ENCODE results near the gene FBN1.

FBN1 gene

GRCh38 chr15:48652510-48653076 lies 7.1 kb upstream of the FBN1 start:
- no peak for DNase-seq (ENCODE audit: low read depth in 2 of 2)

- DNase-seq (ENCODE audit: low read depth in 2 of 2): no peak
These were observed 5.4 kb upstream of the FBN1 start for GRCh38 chr15:48650931-48651330.

GRCh38 chr15:48647962-48648361 lies 2.5 kb upstream of the FBN1 start:
- no peak for DNase-seq (ENCODE audit: low read depth in 2 of 2)

GRCh38 chr15:48646331-48646730 lies 822 bp upstream of the FBN1 start:
- DNase-seq (ENCODE audit: low read depth in 2 of 2): no peak

GRCh38 chr15:48644827-48645557 lies 517 bp downstream of the FBN1 start:
- DNase-seq (ENCODE audit: low read depth in 2 of 2): no peak

GRCh38 chr15:48644467-48644826 lies 1.1 kb downstream of the FBN1 start:
- DNase-seq (ENCODE audit: low read depth in 2 of 2): no peak

GRCh38 chr15:48643776-48644466 lies 1.6 kb downstream of the FBN1 start:
- no peak for DNase-seq (ENCODE audit: low read depth in 2 of 2)

GRCh38 chr15:48643206-48643605 lies 2.3 kb downstream of the FBN1 start:
- DNase-seq (ENCODE audit: low read depth in 2 of 2): no peak

- no peak for DNase-seq (ENCODE audit: low read depth in 2 of 2)
These were observed 2.7 kb downstream of the FBN1 start for GRCh38 chr15:48642795-48643194.

- no peak for DNase-seq (ENCODE audit: low read depth in 2 of 2)
These were observed 4.1 kb downstream of the FBN1 start for GRCh38 chr15:48641416-48641815.

- DNase-seq (ENCODE audit: low read depth in 2 of 2): no peak
These were observed 6.5 kb downstream of the FBN1 start for GRCh38 chr15:48638963-48639362.

GRCh38 chr15:48637639-48638038 lies 7.9 kb downstream of the FBN1 start:
- no peak for DNase-seq (ENCODE audit: low read depth in 2 of 2)

- no peak for DNase-seq (ENCODE audit: low read depth in 2 of 2)
These were observed 9.0 kb downstream of the FBN1 start for GRCh38 chr15:48636511-48636910.

GRCh38 chr15:48634893-48635292 lies 10.6 kb downstream of the FBN1 start:
- no peak for DNase-seq (ENCODE audit: low read depth in 2 of 2)

- no peak for DNase-seq (ENCODE audit: low read depth in 2 of 2)
These were observed 11.4 kb downstream of the FBN1 start for GRCh38 chr15:48634096-48634495.

- DNase-seq (ENCODE audit: low read depth in 2 of 2): no peak
These were observed 12.9 kb downstream of the FBN1 start for GRCh38 chr15:48632651-48633050.

- DNase-seq (ENCODE audit: low read depth in 2 of 2): no peak
These were observed 14.2 kb downstream of the FBN1 start for GRCh38 chr15:48631176-48631770.

- no peak for DNase-seq (ENCODE audit: low read depth in 2 of 2)
These were observed 15.3 kb downstream of the FBN1 start for GRCh38 chr15:48630245-48630644.

GRCh38 chr15:48628832-48629231 lies 16.7 kb downstream of the FBN1 start:
- no peak for DNase-seq (ENCODE audit: low read depth in 2 of 2)

- DNase-seq (ENCODE audit: low read depth in 2 of 2): no peak
These were observed 18.1 kb downstream of the FBN1 start for GRCh38 chr15:48627260-48627940.

GRCh38 chr15:48625126-48625525 lies 20.4 kb downstream of the FBN1 start:
- no peak for DNase-seq (ENCODE audit: low read depth in 2 of 2)

- no peak for DNase-seq (ENCODE audit: low read depth in 2 of 2)
These were observed 20.8 kb downstream of the FBN1 start for GRCh38 chr15:48624700-48625099.
